HCT116 (cell line): ENCODE measurements around the gene FAM24B.

Experiments
- CTCF ChIP-seq, 3 experiments: fragments of 200-600 bp in 1 of 3; sonication (generic) in 1 of 3; IDR thresholded peaks in 2 of 3; conservative IDR thresholded peaks in 1 of 3; 2 replicates each; pipeline ENCODE4 v1.5.1; 2012 to 2017; ENCODE audit warnings: low read depth in 2 of 3, low read length in 2 of 3, antibody characterized with exemption in 1 of 3, borderline replicate concordance in 1 of 3, control low read depth in 1 of 3, mild to moderate bottlenecking in 1 of 3, mixed read lengths in 1 of 3, mixed run types in 1 of 3, moderate library complexity in 1 of 3; ENCODE audit not compliant: insufficient read depth in 1 of 3
- EGR1 ChIP-seq: IDR thresholded peaks from 2 replicates; pipeline ENCODE4 v1.6.1; 2012; ENCODE audit warnings: low read depth
- EZH2 ChIP-seq: fragments of 200-600 bp; sonication (generic); IDR thresholded peaks from 2 replicates; pipeline ENCODE4 v1.6.1; 2017; ENCODE audit warnings: antibody characterized with exemption, mixed run types
- EZH2phosphoT487 ChIP-seq: fragments of 200-600 bp; IDR thresholded peaks from 2 replicates; pipeline ENCODE4 v1.6.1; 2018; ENCODE audit warnings: antibody characterized with exemption, borderline replicate concordance
- JUND ChIP-seq: IDR thresholded peaks from 2 replicates; pipeline ENCODE4 v1.6.1; 2012
- POLR2A ChIP-seq: IDR thresholded peaks from 2 replicates; pipeline ENCODE4 v1.7.0; 2011; ENCODE audit warnings: borderline replicate concordance; ENCODE audit not compliant: insufficient read depth, insufficient read length; ENCODE audit errors: extremely low read depth
- POLR2AphosphoS5 ChIP-seq: IDR thresholded peaks from 2 replicates; pipeline ENCODE4 v1.6.1; 2011; ENCODE audit warnings: mild to moderate bottlenecking, low read depth, low read length, moderate library complexity

- TF ChIP-seq POLR2A (no peak), CTCF (IDR thresholded peaks at IDR 0.05 in 2 of 3, conservative IDR thresholded peaks at IDR 0.05 in 1 of 3; ENCODE audit: borderline replicate concordance in 1 of 3, insufficient read depth in 1 of 3, low read depth in 2 of 3, low read length in 2 of 3) (no peak), EGR1 (no peak), EZH2 (no peak), POLR2AphosphoS5 (no peak), EZH2phosphoT487 (no peak), JUND (no peak)
These were observed 4.8 kb upstream of the FAM24B start for GRCh38 chr10:122884166-122884565.
